ENCODE results near the gene CLDN10.

Gene CLDN10

DNA sequence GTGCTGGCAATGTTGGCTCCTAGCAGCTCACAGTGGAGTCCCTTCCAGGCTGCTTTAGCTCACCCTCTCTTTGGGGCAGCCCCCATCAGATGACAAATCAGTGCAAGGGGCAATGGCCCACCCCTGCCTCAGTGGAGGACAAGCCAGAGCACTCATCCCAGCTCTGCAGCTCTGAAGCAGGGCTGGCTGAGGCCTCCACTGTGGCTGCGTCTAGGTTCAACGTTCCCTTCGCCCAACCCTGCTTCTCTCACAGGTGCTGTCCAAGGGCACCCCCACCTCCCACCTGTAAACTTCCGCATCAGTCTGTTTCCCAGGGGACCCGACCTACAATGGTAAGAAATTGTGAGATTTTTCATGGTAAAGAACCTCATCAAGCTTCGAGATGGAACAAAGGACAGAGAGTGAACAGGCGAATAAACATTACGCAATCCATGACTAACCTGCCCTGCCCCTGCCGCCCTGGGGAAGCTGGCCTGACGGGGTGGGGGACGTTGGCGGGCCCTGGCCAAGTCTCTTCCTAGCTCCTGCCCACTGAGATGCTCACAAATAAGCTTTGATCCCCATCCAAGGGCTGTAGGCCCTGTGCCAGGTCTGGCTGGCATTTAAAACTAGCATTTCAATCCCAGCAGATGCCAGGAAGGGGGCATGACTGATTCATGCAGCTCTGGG lies 51.5 kb downstream of the CLDN10 start:
- no peak for DNase-seq

DNA sequence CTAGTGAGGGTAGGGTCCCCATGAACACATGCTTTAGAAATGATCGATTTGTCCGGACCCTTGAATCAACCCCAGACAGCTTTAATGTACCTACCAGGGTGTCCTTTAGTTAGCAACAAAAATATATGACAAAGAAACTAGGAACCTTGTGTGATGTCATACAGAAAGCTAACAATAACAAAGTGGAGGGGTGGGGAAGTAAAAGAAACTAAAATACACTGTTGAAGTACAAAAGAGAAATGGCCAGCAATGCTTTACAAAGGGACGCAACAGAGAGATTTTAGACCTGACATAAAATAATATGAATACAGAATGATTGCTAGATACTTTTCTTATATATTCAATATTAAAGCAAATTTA lies 52.0 kb downstream of the CLDN10 start:
- no peak for DNase-seq

DNA sequence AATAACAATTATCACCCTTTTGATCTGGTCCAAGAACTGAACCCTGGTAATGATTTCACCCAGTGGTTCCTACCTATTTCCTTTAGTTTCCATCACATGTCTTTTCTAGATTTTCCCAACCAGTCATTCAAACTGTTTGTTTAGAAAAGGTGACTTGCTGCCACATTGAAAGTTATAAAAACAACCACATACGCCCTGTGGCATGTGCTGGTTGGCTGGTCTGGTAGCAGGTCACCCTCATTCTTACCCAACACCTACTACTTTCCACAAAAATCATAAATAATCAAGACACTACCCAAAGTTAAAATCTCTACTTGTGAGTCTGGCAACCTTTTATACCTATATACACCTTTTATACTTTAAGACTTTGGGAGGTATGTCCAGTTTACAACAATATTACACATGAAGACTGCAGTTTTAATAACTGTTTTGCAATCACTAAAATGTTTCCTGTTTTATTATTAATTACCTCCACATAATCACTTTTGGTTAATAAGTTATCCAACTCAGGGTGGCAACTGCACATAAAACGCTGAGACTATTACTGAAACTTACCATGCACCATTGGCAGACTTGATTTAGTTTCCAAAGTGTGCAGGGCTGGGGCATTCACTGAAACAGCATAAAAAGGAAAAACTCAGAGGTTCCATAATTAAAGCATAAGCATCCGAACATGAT lies 53.1 kb downstream of the CLDN10 start:
- no peak for DNase-seq

DNA sequence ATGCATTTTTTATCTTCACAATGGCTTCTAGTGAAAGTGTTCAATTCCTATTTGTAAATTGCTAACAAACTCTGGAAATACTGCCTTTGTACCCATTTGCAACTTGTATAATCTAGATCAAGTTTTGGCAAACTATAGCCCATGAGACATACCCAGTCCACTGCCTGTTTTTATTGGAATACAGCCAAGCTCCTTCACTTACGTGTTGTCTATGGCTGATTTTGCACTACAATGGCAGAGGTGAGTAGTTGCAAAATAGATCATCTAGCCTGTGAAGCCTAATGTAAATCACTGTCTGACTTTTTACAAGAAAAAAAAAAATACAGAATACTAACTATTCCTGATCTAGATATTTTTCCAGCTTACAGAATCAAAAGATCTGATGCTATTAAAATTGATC lies 54.8 kb downstream of the CLDN10 start:
- no peak for DNase-seq

GRCh38 chr13:95608640-95609323 lies 56.3 kb downstream of the CLDN10 start:
- DNase-seq: no peak

GRCh38 chr13:95614641-95615245 lies 62.2 kb downstream of the CLDN10 start:
- DNase-seq: no peak

DNA sequence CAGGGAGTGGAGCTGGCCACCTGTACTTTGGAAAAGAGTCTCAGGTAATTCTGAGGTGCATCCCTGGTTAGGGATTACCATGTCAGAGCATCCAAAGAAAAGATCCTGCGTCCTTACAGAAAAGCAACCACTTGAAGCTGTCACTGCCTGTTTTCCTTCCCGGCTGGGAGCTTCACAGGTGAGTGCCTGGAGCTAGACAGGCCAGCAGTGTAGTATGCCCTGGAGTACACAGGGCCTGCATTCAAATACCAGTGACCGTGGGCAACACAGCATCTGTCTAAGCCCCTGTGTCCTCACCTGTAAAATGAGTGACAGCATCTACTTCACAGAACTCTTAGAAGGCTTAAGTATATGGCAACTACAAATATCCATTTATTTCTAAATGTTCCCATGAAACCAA lies 63.0 kb downstream of the CLDN10 start:
- DNase-seq: no peak

- DNase-seq: no peak
These were observed 67.7 kb downstream of the CLDN10 start for GRCh38 chr13:95620030-95620824.

DNA sequence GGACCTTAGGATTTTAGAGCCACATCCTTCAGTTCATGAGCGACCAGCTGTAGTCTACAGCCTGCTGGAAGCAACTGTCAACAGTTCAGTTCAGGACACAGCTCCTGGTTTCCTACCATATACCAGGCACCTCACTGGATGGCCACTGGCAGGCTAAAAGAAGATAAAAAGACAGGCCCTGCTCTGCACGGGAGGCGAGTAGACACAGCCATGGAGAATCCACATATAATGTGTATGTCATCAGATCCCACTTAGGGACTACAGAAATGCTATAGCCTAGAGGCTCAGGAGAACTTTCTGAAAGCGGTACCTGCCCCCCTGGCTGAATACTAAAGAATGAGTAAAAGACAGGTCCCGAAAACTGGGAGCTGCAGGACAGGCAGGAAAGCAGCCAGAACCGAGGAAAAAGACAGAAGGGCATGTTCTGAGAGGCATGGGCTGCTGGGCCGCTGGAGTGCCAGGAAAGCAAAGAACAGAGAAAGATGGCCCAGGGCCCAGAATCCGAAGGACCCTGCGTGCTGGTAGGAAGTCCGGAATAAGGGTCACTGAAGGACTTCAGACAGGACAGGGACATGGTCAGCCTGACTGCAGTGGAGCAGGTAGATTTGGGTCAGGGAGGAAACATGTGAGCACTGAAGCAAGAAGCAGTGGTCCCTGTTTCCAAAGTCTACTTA lies 68.4 kb downstream of the CLDN10 start:
- DNase-seq: no peak

GRCh38 chr13:95623141-95623540 lies 70.6 kb downstream of the CLDN10 start:
- DNase-seq: no peak

- DNase-seq: no peak
These were observed 71.5 kb downstream of the CLDN10 start for GRCh38 chr13:95624020-95624419.

DNA sequence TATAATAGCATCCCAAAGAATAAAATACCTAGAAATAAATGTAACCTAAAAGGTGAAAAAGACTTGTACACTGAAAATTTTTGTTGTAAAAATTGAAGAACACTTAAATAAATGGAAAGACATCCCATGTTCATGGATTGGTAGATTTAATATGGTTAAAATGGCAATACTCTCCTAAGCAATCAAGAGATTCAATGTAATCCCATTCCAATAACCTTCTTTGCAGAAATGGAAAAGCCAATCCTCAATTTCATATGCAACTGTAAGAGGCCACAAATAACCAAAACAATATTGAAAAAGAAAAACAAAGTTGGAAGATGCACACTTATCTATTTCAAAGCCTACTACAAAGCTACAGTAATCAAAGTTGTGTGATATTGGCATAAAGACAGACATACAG lies 74.2 kb downstream of the CLDN10 start:
- no peak for DNase-seq

GRCh38 chr13:95627590-95627989 lies 75.1 kb downstream of the CLDN10 start:
- no peak for DNase-seq

GRCh38 chr13:95628488-95628887 lies 76.0 kb downstream of the CLDN10 start:
- DNase-seq: no peak

DNA sequence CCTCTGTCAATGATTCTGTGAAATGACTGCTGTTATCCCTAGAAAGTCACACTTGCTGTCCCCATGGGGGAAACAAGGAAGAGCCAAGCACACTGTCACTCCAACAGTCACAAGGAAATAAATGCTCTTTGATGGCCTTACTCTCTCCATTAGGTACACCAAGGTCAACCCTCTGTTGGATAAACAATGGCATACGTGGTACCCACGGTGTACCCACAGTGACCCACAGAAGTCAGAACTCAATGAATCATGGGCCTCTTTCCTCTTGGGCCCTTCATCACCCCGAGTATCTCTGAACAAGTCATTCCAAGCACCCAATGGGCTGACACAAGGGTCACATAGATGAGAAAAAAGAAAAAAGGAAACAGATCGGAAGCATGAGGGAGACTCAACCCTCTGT lies 76.6 kb downstream of the CLDN10 start:
- no peak for DNase-seq

Data from activated naive CD4-positive, alpha-beta T cell treated with anti-CD3 and anti-CD28 coated beads, Interleukin-2, amount 50 U/mL, for 16 hours (primary cell).